Kasumi-1 (cell line): ENCODE measurements around the gene SPRTN.

Experiments used
- DNase-seq, 2 experiments: peaks; one replicate each; lab custom pipeline; 2025; lab: John Stamatoyannopoulos, UW

SPRTN gene

GRCh38 chr1:231376875-231377549, 38.9 kb downstream of the SPRTN start:
- DNase-seq = peak in 1 of 2 experiments; percentile 9

GRCh38 chr1:231381729-231382128, 43.6 kb downstream of the SPRTN start:
- DNase-seq = no peak

GRCh38 chr1:231382426-231382825, 44.3 kb downstream of the SPRTN start:
- DNase-seq = no peak

- no peak for DNase-seq
Measured at GRCh38 chr1:231383159-231383860, 45.2 kb downstream of the SPRTN start.

- no peak for DNase-seq
Measured at GRCh38 chr1:231384696-231385415, 46.8 kb downstream of the SPRTN start.

- no peak for DNase-seq
Measured at GRCh38 chr1:231385416-231385748, 47.3 kb downstream of the SPRTN start.

GRCh38 chr1:231386466-231386865, 48.4 kb downstream of the SPRTN start:
- DNase-seq = no peak

GRCh38 chr1:231387770-231388669, 49.9 kb downstream of the SPRTN start:
- DNase-seq = peak; percentile 29 to 38

GRCh38 chr1:231390071-231390470, 52.0 kb downstream of the SPRTN start:
- no peak for DNase-seq

- no peak for DNase-seq
Measured at GRCh38 chr1:231392389-231393131, 54.5 kb downstream of the SPRTN start.

GRCh38 chr1:231393668-231394067, 55.6 kb downstream of the SPRTN start:
- no peak for DNase-seq

GRCh38 chr1:231395076-231395997, 57.2 kb downstream of the SPRTN start:
- peak; percentile 29 to 43 for DNase-seq

GRCh38 chr1:231395998-231396390, 57.9 kb downstream of the SPRTN start:
- DNase-seq = no peak

GRCh38 chr1:231396643-231397042, 58.5 kb downstream of the SPRTN start:
- DNase-seq = no peak

- no peak for DNase-seq
Measured at GRCh38 chr1:231397886-231398671, 60.0 kb downstream of the SPRTN start.

- DNase-seq = no peak
Measured at GRCh38 chr1:231401478-231401877, 63.4 kb downstream of the SPRTN start.

GRCh38 chr1:231404318-231404717, 66.2 kb downstream of the SPRTN start:
- no peak for DNase-seq
